OCI-LY1 (cell line): ENCODE measurements around the gene ANKRD10.

ENCODE experiments used
- H2AFZ ChIP-seq: fragments of 200-600 bp; sonication (generic), shearing (Covaris generic); 2 replicates; pipeline ENCODE4 v1.6.0; 2014; ENCODE audit warnings: antibody characterized with exemption, mild to moderate bottlenecking, low read length
- H3F3A ChIP-seq: fragments of 200-600 bp; sonication (generic), shearing (Covaris generic); 2 replicates; pipeline ENCODE4 v1.6.0; 2014; ENCODE audit warnings: mild to moderate bottlenecking, antibody characterized with exemption, low read length, moderate library complexity; ENCODE audit not compliant: insufficient read depth
- H3K27ac ChIP-seq: fragments of 200-600 bp; sonication (generic); 2 replicates; pipeline ENCODE4 v1.5.1; 2014; ENCODE audit warnings: low read length, mixed run types, mild to moderate bottlenecking, low read depth; ENCODE audit not compliant: poor library complexity, severe bottlenecking
- H3K27me3 ChIP-seq: fragments of 200-600 bp; sonication (generic); 2 replicates; pipeline ENCODE4 v1.6.0; 2014; ENCODE audit warnings: antibody characterized with exemption, mild to moderate bottlenecking, low read length, moderate library complexity; ENCODE audit not compliant: insufficient read depth
- H3K36me3 ChIP-seq: fragments of 200-600 bp; sonication (generic); 2 replicates; pipeline ENCODE4 v1.6.1; 2014; ENCODE audit warnings: mild to moderate bottlenecking, antibody characterized with exemption, low read length, moderate library complexity, mixed read lengths; ENCODE audit not compliant: insufficient read depth
- H3K4me1 ChIP-seq: fragments of 200-600 bp; sonication (generic); 2 replicates; pipeline ENCODE4 v1.5.1; 2014; ENCODE audit warnings: mild to moderate bottlenecking, low read length, moderate library complexity; ENCODE audit not compliant: insufficient read depth, severe bottlenecking
- H3K4me2 ChIP-seq: fragments of 200-600 bp; sonication (generic), shearing (Covaris generic); 2 replicates; pipeline ENCODE4 v1.6.1; 2014; ENCODE audit warnings: low read length
- H3K4me3 ChIP-seq: fragments of 200-600 bp; sonication (generic); 2 replicates; pipeline ENCODE4 v1.5.1; 2014; ENCODE audit warnings: low read length, low read depth, mild to moderate bottlenecking, mixed read lengths; ENCODE audit not compliant: poor library complexity, severe bottlenecking
- H3K79me2 ChIP-seq: fragments of 200-600 bp; shearing (Covaris generic); 2 replicates; pipeline ENCODE4 v1.6.1; 2016; ENCODE audit warnings: mixed run types, low read length, mixed read lengths; ENCODE audit not compliant: insufficient read depth
- H3K9ac ChIP-seq: fragments of 200-600 bp; sonication (generic), shearing (Covaris generic); 2 replicates; pipeline ENCODE4 v1.6.1; 2014; ENCODE audit warnings: mild to moderate bottlenecking, low read length, mixed read lengths
- H3K9me2 ChIP-seq: fragments of 200-600 bp; sonication (generic), shearing (Covaris generic); 2 replicates; pipeline ENCODE4 v1.6.1; 2014; ENCODE audit warnings: low read depth, mild to moderate bottlenecking, low read length, mixed read lengths
- H3K9me3 ChIP-seq: fragments of 200-600 bp; shearing (Covaris generic); 2 replicates; pipeline ENCODE4 v1.6.1; 2014; ENCODE audit warnings: low read length, mixed read lengths
- H4K20me1 ChIP-seq: fragments of 200-600 bp; sonication (generic), shearing (Covaris generic); 2 replicates; pipeline ENCODE4 v1.6.0; 2016; ENCODE audit warnings: mild to moderate bottlenecking, low read length; ENCODE audit not compliant: insufficient read depth
- CTCF ChIP-seq: fragments of 200-600 bp; sonication (generic), shearing (Covaris generic); IDR thresholded peaks from 2 replicates; pipeline ENCODE4 v1.5.1; 2017; ENCODE audit warnings: mild to moderate bottlenecking, antibody characterized with exemption, low read length, moderate library complexity, mixed read lengths
- EZH2 ChIP-seq: fragments of 200-600 bp; sonication (generic), shearing (Covaris generic); IDR thresholded peaks from 2 replicates; pipeline ENCODE4 v1.8.0; 2017; ENCODE audit warnings: borderline replicate concordance, mixed run types, mild to moderate bottlenecking, antibody characterized with exemption, low read length, moderate library complexity, mixed read lengths

The ANKRD10 gene

GRCh38 chr13:110938662-110939421, 24.0 kb upstream of the ANKRD10 start:
- no peak overlapping the region for H3K4me2 ChIP-seq
- no peak overlapping the region for H2AFZ ChIP-seq
- H3K9ac ChIP-seq = no peak overlapping the region
- no peaks in the 10 kb centered on the region for H3F3A ChIP-seq
- no peaks in the 10 kb centered on the region for H3K9me2 ChIP-seq
- no peak overlapping the region for H3K27ac ChIP-seq
- H3K27me3 ChIP-seq = no peaks in the 10 kb centered on the region; the same call in 1 of the 2 replicates
- TF ChIP-seq EZH2 (no peak), CTCF (no peak)
- no peaks in the 10 kb centered on the region for H3K36me3 ChIP-seq
- H3K4me3 ChIP-seq = no peak overlapping the region
- no peaks in the 10 kb centered on the region for H3K9me3 ChIP-seq
- H3K4me1 ChIP-seq = no peaks in the 10 kb centered on the region
- H4K20me1 ChIP-seq = no peaks in the 10 kb centered on the region
- H3K79me2 ChIP-seq = no peaks in the 10 kb centered on the region

- no peak overlapping the region for H3K4me3 ChIP-seq
- no peak overlapping the region for H2AFZ ChIP-seq
- no peak for TF ChIP-seq EZH2
- TF ChIP-seq CTCF = no peak
- no peak overlapping the region for H3K27ac ChIP-seq
- H3K4me1 ChIP-seq = no peaks in the 10 kb centered on the region
- H3F3A ChIP-seq = no peaks in the 10 kb centered on the region
- H3K27me3 ChIP-seq = no peaks in the 10 kb centered on the region; the same call in 1 of the 2 replicates
- H3K4me2 ChIP-seq = no peak overlapping the region
- H3K9me3 ChIP-seq = peaks cover 6% of the 10 kb centered on the region; the same call in 1 of the 2 replicates
- no peaks in the 10 kb centered on the region for H3K36me3 ChIP-seq
- H3K79me2 ChIP-seq = no peaks in the 10 kb centered on the region
- H3K9ac ChIP-seq = no peak overlapping the region
- no peaks in the 10 kb centered on the region for H4K20me1 ChIP-seq
- no peaks in the 10 kb centered on the region for H3K9me2 ChIP-seq
Observed at GRCh38 chr13:110937511-110938285, 22.8 kb upstream of the ANKRD10 start.

GRCh38 chr13:110936519-110936918, 21.6 kb upstream of the ANKRD10 start:
- no peak overlapping the region for H2AFZ ChIP-seq
- H3K4me1 ChIP-seq = no peaks in the 10 kb centered on the region
- H3K36me3 ChIP-seq = no peaks in the 10 kb centered on the region
- H3K27me3 ChIP-seq = no peaks in the 10 kb centered on the region; the same call in 1 of the 2 replicates
- H3K9me2 ChIP-seq = no peaks in the 10 kb centered on the region
- H3K9ac ChIP-seq = no peak overlapping the region
- no peaks in the 10 kb centered on the region for H3K79me2 ChIP-seq
- no peaks in the 10 kb centered on the region for H4K20me1 ChIP-seq
- H3K9me3 ChIP-seq = peaks cover 9% of the 10 kb centered on the region; the same call in 1 of the 2 replicates
- TF ChIP-seq CTCF (no peak), EZH2 (no peak)
- H3K27ac ChIP-seq = no peak overlapping the region
- H3K4me3 ChIP-seq = no peak overlapping the region
- no peak overlapping the region for H3K4me2 ChIP-seq
- H3F3A ChIP-seq = no peaks in the 10 kb centered on the region
